Activated T-helper 1 cell treated with anti-CD3 and anti-CD28 coated beads, Interleukin-12 subunit alpha, Interleukin-12 subunit beta, Interleukin-2, Interleukin-4 antibody, amounts not matched to agents 30 ng/mL and 10 ng/mL and 1 ng/mL, durations not matched to agents 14 hours and 24 hours and 36 hours (primary cell): ENCODE data around the gene PHOX2A. TPM values are rescaled to one million over a fixed set of nuclear protein-coding genes. Genes with fewer than 3 reads are reported as not detected.

Experiments
- DNase-seq: peaks from one replicate; pipeline ENCODE4 v3.0.0; 2021; ENCODE audit warnings: low spot score
- H3K27ac Mint-ChIP-seq: one replicate; pipeline ENCODE4 v1.8.0; 2021; ENCODE audit warnings: mild to moderate bottlenecking, mixed read lengths
- H3K27me3 Mint-ChIP-seq: one replicate; pipeline ENCODE4 v1.8.0; 2022; ENCODE audit warnings: mild to moderate bottlenecking, moderate library complexity, mixed read lengths; ENCODE audit not compliant: insufficient read depth
- H3K36me3 Mint-ChIP-seq: one replicate; pipeline ENCODE4 v1.8.0; 2021; ENCODE audit warnings: low read depth, mixed read lengths
- H3K4me1 Mint-ChIP-seq: one replicate; pipeline ENCODE4 v1.8.0; 2021; ENCODE audit warnings: low read depth, mixed read lengths
- H3K4me3 Mint-ChIP-seq: one replicate; pipeline ENCODE4 v1.8.0; 2021; ENCODE audit warnings: mild to moderate bottlenecking, moderate library complexity, mixed read lengths
- H3K9me3 Mint-ChIP-seq: one replicate; pipeline ENCODE4 v1.8.0; 2021; ENCODE audit warnings: mixed read lengths
- intact Hi-C: fragments of 100-400 bp; cut with micrococcal nuclease; formaldehyde crosslinking; loops from one replicate; pipeline ENCODE4 v1.15.1; 2024
- total RNA-seq: library from RNA; stranded (reverse); gene quantifications from 2 replicates; pipeline ENCODE4 v1.2.3, GENCODE V29; 2022

Gene PHOX2A
- total RNA-seq, 1 donor from 2014 or later, result not detected

DNA sequence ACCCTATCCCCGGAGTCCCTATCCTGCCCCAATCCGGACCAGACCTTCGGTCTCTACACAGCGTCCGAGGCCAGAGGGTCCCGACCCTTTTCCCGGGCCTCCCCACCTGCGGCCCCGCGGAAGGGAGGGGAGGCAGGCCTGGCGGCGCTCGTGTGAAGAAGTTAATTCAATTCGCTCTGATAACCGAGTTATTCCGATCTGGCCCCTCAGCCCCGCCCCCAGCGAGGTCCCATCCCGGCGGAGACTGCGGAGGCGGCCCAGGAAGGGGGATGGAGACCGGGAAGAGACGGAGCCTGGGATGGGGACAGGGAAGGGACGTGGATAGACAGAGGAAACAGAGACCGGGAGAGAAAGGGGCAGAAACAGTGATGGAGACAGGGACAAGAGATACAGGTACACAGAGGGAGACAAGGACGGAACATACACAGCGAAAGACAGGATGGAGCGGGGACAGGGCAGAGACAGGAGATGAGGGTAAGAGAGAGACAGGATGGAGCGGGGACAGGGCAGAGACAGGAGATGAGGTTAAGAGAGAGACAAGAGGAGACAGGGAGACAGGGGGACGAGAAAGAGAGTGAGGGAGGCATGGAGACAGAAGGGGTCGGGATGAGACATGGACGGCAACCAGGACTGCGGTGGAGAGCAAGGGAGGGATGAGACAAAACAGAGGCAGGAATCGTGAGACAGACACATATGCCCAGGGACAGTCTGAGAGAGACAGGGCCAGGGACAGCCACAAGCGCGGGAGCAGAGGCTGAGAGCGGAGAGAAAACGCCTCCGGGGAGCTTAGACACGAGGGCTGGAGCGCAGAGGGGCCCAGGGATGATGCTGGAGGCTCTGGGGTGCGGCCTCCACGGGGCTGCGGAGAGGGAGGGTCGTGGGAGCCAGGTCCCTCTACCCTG, 636 bp upstream of the PHOX2A start:
- intact Hi-C loops, result no loop called here
- Mint-ChIP-seq H3K27ac (no peak overlapping the region), H3K9me3 (no peaks in the 10 kb centered on the region), H3K36me3 (peaks cover 7% of the 10 kb centered on the region), H3K4me3 (no peak overlapping the region), H3K27me3 (peaks cover 50% of the 10 kb centered on the region), H3K4me1 (peaks cover 19% of the 10 kb centered on the region)
- DNase-seq, result no peak

DNA sequence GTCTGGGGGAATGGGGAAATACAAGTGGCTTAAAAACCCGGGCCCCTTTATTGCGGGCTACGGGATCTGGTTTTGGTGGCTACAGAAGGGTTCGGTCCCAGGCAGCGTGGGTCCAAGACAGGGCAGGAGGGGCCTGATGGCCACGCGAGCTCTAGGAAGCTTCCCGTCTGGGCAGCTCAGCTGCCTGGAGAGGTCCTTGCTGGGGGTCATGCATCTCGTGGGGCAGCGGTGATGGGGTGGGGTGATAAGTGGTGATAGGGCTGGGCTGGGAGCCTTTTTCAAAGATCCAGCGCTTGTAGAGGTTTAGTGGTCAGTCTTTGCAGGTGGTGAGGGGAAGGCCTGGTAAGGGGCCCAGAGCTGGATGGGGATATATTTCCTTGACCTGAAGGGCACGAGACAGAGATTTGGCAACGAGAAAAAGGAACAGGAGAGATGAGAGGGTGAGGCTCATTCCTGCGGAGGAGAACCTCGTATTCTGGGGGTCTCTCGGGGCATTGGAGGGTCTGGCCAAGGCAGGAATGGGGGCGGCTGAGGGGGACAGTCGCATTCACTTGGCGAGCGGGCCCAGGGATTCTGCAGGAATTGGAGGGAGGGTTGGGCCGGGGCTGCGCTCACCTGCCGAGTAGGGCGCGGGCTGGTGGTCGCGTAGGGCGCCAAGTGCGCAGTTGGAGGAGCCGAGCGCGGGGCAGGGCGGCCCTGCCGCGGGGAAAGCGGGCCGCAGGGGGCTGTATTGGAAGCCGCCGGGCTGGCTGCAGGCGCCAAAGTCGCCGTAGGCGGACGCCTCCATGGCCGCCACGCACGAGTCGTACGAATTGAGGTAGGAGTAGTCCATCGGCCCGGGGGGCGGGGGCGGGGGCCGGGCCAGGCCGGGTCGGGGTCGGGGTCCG, 560 bp downstream of the PHOX2A start:
- H3K27me3 Mint-ChIP-seq, result peaks cover 52% of the 10 kb centered on the region
- intact Hi-C loops, result no loop called here
- DNase-seq, result no peak
- peaks cover 11% of the 10 kb centered on the region for H3K36me3 Mint-ChIP-seq
- no peak overlapping the region for H3K4me3 Mint-ChIP-seq
- H3K4me1 Mint-ChIP-seq, result peaks cover 19% of the 10 kb centered on the region
- peak overlapping the region; percentile 46 for H3K27ac Mint-ChIP-seq
- H3K9me3 Mint-ChIP-seq, result no peaks in the 10 kb centered on the region

DNA sequence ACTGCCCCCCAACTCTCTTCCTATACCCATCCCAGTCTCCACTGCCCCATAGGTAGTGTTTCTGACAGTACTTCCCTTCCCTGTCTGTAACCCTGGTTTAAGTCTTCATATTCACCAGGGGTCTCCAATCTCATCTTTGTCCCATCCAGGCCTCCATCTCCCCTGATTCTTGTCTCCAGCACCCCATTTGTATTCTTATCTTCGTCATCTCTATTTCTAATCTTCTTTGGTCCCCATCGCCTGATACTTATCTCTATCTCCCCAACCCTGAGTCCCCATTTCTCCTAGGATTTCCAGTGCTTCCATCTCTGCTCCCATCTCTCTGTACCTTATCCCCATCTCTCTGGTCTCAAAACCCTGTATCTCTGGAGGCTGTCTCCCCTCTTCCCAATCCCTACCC, 1.8 kb downstream of the PHOX2A start:
- Mint-ChIP-seq H3K27me3 (peaks cover 48% of the 10 kb centered on the region), H3K27ac (no peak overlapping the region), H3K36me3 (peaks cover 14% of the 10 kb centered on the region), H3K4me1 (peaks cover 19% of the 10 kb centered on the region), H3K9me3 (no peaks in the 10 kb centered on the region), H3K4me3 (no peak overlapping the region)
- DNase-seq, result no peak
- intact Hi-C loops, result no loop called here

DNA sequence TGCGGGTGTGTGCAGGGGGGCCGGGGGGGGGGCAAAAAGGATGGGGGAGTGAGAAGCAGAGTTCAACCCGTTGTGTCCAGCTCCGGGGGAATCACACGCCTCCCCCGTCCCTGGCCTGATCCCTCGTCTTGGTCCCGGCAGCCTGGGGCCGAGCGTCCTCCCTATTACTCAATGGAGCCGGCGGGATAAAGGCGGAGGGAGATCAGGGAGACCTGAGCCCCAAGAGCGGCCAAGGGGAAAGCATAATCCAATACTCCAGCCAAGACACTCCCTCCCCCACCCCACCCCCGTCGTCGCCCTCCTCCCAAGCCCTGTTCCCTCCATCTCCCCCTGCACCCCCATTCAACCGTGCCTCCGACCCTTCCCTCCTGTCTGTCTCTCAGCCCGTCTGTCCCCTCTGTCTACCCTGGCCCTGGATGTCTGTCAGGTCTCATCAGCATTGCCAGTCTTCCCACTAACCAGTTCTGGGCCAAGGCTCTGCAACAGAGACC, 2.6 kb downstream of the PHOX2A start:
- H3K27me3 Mint-ChIP-seq, result peaks cover 48% of the 10 kb centered on the region
- peaks cover 19% of the 10 kb centered on the region for H3K36me3 Mint-ChIP-seq
- H3K4me3 Mint-ChIP-seq, result no peak overlapping the region
- H3K9me3 Mint-ChIP-seq, result no peaks in the 10 kb centered on the region
- intact Hi-C loops, result no loop called here
- peaks cover 19% of the 10 kb centered on the region for H3K4me1 Mint-ChIP-seq
- H3K27ac Mint-ChIP-seq, result no peak overlapping the region
- no peak for DNase-seq

DNA sequence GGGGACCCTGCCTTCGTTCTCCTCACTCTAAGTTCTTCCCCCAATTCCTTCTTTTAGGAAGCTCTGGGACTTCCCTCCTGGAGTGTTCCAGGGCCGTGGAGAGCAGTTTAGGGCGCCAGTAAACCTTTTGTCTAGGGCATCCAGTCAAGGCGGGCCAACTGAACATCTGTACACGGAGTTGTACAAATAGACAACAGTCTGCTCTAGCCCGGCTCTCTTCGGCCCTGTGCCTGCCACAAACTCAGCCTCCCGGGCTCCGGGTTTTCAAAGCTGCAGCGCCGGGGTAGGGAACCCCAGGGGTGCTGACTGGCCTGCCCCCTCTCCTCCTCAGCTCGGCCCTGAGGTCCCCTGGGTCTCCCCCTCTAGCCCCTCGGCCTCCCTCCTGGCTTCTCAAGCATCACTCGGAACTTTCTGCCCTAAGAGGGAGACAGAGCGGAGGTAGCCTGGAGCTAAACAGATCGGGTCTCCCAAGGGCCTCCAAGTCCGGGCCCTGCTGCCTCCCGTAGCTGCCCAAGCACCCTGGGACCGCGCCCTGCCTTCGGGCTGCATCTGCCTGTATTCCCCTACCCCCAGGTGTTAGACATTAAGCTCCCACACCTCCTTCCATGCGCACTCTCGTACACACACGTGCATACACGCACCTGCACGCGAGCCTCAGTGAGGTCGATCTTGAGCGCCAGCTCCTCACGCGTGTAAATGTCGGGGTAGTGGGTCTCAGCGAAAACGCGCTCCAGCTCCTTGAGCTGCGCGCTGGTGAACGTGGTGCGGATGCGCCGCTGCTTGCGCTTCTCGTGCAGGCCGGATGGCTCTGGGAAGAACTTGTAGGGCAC, 3.3 kb downstream of the PHOX2A start:
- intact Hi-C loops, result no loop called here
- H3K27ac Mint-ChIP-seq, result no peak overlapping the region
- H3K36me3 Mint-ChIP-seq, result peaks cover 22% of the 10 kb centered on the region
- DNase-seq, result no peak
- peak overlapping the region; percentile 72 for H3K4me3 Mint-ChIP-seq
- H3K27me3 Mint-ChIP-seq, result peaks cover 48% of the 10 kb centered on the region
- H3K4me1 Mint-ChIP-seq, result peaks cover 19% of the 10 kb centered on the region
- no peaks in the 10 kb centered on the region for H3K9me3 Mint-ChIP-seq

DNA sequence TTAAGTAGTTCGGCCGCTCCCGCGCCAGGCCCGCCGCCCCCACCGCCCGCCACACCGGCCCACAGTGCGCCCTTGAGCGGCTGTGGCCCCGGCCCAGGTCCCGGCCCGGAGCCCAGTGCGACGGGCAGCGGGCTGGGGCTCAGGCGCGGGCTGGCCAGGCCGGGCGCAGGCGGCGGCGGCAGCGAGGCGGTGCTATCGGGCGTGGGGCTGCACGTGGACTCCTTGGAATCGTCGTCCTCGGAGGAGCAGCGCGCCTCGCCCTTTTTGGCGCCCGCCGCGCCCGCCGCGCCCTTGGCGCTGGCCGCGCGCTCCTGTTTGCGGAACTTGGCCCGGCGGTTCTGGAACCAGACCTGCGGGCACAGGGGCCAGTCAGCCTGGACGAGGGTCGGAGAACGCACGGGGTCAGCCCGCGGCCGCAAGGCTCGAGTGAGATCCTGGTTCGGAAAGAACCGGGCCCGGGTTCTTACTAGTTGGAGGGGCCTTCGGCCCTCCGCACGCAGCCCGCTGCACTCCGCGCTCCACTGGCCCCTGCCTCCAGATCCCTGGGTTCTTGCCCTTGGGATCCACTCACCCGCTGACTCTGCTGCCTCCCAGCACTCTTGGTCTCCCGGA, 4.0 kb downstream of the PHOX2A start:
- Mint-ChIP-seq H3K27me3 (peaks cover 48% of the 10 kb centered on the region), H3K4me1 (peaks cover 19% of the 10 kb centered on the region), H3K36me3 (peaks cover 22% of the 10 kb centered on the region), H3K4me3 (no peak overlapping the region), H3K9me3 (no peaks in the 10 kb centered on the region), H3K27ac (no peak overlapping the region)
- no peak for DNase-seq
- intact Hi-C loops, result loop anchor here (2.0 kb wide), 1 partner anchor 17 kb away; no protein-coding TSS in a partner anchor

DNA sequence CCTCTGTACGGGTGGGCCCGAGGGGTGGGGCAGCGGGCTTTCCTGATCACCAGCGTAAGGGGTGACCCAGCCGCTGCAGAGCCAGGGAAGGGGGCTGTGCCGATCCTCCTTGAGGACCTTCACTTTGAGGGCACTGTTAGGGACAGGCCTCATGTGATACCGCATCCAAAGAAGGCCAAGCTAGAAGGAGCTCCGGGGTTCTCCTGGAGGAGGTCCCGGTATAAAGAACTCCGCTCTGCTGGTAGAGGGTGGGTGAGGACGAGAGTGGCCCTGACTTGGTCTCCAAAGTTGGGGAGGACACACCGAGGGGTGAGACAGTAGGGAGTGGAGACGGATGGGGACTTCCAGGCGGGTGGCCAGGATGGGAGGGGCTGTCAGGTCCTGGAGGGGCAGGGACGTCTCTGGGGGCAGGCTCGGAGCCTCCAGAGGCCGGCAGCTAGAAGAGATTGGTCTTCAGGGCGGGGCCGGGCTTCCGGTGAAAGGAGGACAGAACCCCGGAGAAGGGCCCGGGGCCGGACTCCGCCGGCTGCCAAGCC, 4.6 kb downstream of the PHOX2A start:
- Mint-ChIP-seq H3K27ac (no peak overlapping the region), H3K36me3 (peaks cover 25% of the 10 kb centered on the region), H3K4me3 (peak overlapping the region; percentile 62), H3K9me3 (no peaks in the 10 kb centered on the region), H3K27me3 (peaks cover 43% of the 10 kb centered on the region), H3K4me1 (peaks cover 14% of the 10 kb centered on the region)
- intact Hi-C loops, result loop anchor here (2.0 kb wide), 1 partner anchor 17 kb away; no protein-coding TSS in a partner anchor
- no peak for DNase-seq

DNA sequence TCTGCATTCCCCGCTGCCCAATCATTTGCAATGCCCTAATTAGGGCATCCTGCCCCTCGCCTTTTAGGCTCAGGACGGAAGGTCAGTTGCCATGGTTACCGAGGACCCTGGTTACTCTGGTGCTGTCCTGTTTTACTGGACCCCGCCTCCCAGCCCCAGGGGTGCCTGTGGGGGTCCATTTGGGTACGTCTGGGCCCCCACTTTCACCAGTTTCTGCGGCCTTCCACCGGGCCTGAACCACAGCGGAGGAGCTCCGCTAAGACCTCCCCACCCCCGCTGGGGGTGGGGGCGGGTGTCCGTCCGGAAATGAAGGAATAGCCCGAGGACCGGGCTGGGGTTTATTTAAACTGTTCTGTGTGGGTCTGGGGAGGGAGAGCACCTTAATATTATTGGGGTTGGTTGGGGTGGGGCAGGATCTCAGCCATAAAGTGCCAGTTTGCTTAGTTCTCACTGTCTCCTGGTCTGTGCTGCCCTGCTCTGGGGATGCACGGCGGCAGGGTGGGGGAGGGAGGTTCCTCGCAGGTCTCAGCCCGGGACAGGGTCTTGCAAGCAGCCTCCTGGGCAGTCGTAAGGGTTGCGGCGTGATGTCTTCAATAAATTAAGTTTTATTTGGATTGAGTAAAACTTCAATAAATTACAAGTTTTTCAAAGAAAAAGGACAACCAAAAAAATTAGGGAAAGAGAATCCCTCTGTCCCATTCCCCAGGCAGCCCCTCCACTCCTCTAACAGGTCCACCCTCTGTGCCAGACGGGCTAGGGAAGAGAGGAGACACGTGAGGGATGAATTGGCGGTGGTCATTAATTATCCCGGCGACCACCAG, 5.3 kb downstream of the PHOX2A start:
- Mint-ChIP-seq H3K36me3 (peaks cover 30% of the 10 kb centered on the region), H3K27ac (no peak overlapping the region), H3K4me3 (no peak overlapping the region), H3K9me3 (no peaks in the 10 kb centered on the region), H3K27me3 (peaks cover 42% of the 10 kb centered on the region), H3K4me1 (peaks cover 14% of the 10 kb centered on the region)
- no peak for DNase-seq
- intact Hi-C loops, result loop anchor here (1.0 to 2.0 kb wide), 2 partner anchors 16 to 193 kb away; no protein-coding TSS in a partner anchor

DNA sequence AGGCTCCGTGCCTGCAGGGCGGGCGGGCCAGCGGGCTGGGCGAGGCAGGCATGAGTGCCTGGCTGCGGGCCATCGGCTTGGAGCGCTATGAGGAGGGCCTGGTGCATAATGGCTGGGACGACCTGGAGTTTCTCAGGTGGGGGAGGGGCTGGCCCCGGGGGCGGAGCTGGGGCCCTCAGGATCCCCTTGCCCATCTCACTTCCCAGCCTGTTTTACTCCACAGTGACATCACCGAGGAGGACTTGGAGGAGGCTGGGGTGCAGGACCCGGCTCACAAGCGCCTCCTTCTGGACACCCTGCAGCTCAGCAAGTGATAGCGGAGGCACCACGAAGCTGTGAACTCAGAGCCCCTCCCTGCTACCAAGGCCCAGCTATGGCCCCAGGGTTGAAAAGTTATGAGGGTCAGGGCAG, 5.9 kb downstream of the PHOX2A start:
- peaks cover 10% of the 10 kb centered on the region for H3K4me1 Mint-ChIP-seq
- intact Hi-C loops, result loop anchor here (1.0 to 2.0 kb wide), 2 partner anchors 15 to 193 kb away; no protein-coding TSS in a partner anchor
- H3K27ac Mint-ChIP-seq, result no peak overlapping the region
- H3K4me3 Mint-ChIP-seq, result no peak overlapping the region
- H3K27me3 Mint-ChIP-seq, result peaks cover 37% of the 10 kb centered on the region
- peaks cover 30% of the 10 kb centered on the region for H3K36me3 Mint-ChIP-seq
- no peak for DNase-seq
- no peaks in the 10 kb centered on the region for H3K9me3 Mint-ChIP-seq

DNA sequence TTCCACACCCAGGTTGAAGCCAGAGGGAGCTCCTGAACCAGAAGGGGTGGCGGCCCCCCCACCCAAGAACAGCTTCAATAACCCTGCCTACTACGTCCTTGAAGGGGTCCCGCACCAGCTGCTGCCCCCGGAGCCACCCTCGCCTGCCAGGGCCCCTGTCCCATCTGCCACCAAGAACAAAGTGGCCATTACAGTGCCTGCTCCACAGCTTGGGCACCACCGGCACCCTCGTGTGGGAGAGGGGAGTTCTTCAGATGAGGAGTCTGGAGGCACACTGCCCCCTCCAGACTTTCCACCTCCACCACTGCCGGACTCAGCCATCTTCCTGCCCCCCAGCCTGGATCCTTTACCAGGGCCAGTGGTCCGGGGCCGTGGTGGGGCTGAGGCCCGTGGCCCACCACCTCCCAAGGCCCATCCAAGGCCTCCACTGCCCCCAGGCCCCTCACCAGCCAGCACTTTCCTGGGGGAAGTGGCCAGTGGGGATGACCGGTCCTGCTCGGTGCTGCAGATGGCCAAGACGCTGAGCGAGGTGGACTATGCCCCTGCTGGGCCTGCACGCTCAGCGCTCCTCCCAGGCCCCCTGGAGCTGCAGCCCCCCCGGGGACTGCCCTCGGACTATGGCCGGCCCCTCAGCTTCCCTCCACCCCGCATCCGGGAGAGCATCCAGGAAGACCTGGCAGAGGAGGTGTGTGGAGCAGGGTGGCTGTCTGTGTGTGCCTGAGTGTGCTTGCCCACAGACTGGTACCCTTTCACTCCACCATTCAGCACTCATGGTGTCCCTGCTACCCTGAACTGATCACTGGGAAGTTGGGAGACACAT, 6.7 kb downstream of the PHOX2A start:
- no peaks in the 10 kb centered on the region for H3K9me3 Mint-ChIP-seq
- no peak overlapping the region for H3K4me3 Mint-ChIP-seq
- peaks cover 30% of the 10 kb centered on the region for H3K27me3 Mint-ChIP-seq
- no peak for DNase-seq
- H3K36me3 Mint-ChIP-seq, result peaks cover 34% of the 10 kb centered on the region
- intact Hi-C loops, result no loop called here
- H3K4me1 Mint-ChIP-seq, result peaks cover 10% of the 10 kb centered on the region
- H3K27ac Mint-ChIP-seq, result no peak overlapping the region
